HG02840 (cell line): ENCODE measurements around the gene QRICH1.
A peak's percentile ranks its signal among the peaks of the same experiment; 100 is the strongest.

Source experiments
- ATAC-seq: cut with Tn5 transposase; IDR thresholded peaks from one replicate; pipeline ENCODE4 v1.9.1; 2021; ENCODE audit warnings: mild to moderate bottlenecking, moderate library complexity, moderate number of reproducible peaks; ENCODE audit not compliant: unreplicated experiment, low FRiP score

The QRICH1 gene, protein sequence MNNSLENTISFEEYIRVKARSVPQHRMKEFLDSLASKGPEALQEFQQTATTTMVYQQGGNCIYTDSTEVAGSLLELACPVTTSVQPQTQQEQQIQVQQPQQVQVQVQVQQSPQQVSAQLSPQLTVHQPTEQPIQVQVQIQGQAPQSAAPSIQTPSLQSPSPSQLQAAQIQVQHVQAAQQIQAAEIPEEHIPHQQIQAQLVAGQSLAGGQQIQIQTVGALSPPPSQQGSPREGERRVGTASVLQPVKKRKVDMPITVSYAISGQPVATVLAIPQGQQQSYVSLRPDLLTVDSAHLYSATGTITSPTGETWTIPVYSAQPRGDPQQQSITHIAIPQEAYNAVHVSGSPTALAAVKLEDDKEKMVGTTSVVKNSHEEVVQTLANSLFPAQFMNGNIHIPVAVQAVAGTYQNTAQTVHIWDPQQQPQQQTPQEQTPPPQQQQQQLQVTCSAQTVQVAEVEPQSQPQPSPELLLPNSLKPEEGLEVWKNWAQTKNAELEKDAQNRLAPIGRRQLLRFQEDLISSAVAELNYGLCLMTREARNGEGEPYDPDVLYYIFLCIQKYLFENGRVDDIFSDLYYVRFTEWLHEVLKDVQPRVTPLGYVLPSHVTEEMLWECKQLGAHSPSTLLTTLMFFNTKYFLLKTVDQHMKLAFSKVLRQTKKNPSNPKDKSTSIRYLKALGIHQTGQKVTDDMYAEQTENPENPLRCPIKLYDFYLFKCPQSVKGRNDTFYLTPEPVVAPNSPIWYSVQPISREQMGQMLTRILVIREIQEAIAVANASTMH

DNA sequence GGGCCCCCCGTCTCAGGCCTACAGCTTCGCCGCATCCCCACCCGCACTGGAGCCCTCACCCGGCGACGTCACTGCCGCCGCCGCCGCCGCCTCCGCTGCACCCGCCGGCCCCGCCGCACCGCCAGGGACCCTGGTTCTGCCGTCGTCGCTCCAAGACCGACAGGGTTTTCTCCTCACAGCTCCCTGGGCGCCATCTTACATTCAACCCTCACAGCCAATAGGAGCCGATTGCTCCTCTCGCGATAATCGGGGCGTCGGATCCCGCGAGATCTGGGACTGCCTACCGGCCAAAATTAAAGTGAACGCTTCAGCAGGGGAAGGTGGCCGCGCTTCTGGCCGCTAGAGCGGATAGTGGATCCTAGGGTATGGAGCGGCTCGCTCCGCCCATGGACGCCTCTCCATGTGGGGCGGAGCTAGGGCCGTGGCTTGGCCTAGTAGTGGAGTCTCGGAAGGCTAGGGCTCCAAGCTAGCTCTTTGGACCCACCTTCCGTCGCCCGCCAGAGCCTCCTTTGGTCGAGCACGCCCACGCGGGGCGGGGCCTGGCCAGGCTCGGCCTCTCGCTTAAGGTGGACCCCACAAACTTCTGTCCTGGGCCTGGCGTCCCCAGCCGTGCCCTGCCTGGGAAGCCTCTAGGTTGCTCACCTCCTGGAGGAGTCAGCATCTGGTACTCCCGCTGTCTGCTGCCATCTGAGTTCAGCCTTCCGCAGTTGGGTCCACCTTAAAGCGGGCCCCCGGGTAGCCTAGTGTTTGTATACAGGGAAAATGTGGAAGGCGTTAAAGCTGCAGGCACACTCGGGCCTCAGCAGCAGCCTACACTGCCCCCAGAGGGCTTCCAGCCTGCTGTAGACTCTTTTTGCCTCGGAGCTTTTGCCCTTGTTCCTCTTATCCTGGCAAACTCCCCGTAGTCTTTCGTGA is at the start of gene QRICH1:
TSS of gene QRICH1 (minus strand) at position 219 of the 915 bp plus-strand sequence. CDS start 17,054 bp downstream, outside the sequence.
- ATAC-seq, result peak; percentile 79

DNA sequence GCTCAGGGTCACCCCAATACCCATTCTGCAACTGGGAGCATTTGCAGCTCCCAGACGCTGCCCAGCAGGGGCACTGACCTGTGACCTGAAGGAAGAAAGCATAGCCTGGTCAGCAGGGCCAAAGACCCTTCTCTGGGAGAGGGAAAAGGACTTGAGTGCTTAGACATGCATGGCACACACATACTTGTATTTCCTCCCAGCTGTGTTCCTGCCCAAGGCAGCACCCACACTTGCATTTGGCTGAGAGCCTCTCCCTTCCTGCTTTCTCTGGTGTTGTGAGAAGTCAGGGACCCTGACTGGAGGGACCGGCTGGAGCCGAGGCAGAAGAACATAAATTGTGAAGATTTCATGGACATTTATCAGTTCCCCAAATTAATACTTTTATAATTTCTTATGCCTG is 46.2 kb upstream of the QRICH1 start:
- ATAC-seq, result no peak

DNA sequence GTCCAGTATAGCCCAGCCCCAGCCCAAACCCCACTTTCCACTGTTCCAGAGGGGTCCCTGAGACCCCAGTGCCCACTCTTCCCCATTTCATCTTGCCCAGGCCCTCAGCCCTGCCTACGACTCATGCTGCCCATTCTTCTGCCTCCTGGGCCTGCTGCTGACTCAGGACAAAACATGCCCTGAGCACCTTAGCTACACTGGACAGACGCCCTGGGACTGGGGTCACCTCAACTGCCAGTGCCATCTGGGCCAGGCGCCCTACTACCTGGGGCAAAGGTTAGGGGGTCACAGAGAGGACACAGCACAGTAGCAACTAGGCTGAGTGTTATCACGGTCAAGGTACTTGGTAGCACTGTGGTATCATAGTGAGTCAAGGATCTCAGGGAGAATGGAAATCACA is 41.6 kb upstream of the QRICH1 start:
- no peak for ATAC-seq

DNA sequence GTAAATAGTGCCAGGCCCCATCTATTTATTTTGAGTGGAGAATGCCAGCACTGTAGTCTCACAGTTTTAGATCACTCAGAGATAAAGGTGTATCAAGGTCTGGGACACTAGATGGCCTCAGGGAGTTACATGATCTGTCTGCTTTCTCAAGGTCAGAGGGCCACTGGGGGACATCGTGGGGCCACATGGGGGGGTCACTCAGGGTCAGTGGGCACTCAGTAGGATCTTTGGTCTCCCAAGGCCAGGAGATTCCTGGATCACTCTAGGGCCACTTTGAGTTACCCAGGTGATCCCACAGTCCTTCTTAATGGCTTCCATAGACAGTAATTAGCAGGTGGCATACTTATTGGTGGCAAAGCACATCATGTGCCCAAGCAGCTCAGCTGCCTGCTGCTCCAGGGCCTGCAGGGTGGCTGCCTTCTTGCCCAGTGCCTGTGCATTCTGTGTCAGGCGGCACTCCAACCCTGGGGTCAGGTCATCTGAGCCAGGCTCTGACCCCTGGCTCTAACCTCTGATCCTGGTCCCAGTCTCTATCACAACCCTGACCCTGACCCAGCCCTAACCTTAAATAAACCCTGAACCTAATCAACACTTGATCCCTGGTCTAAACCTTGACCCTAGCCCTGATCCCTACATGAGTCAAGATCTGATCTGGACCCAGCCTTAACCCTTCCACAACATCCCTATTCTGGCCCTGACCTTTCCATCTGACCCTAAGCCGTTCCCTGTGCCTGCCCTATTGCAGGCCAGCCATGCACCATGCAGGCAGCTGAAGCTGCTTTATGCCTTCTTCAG is 40.8 kb upstream of the QRICH1 start:
- ATAC-seq, result no peak

DNA sequence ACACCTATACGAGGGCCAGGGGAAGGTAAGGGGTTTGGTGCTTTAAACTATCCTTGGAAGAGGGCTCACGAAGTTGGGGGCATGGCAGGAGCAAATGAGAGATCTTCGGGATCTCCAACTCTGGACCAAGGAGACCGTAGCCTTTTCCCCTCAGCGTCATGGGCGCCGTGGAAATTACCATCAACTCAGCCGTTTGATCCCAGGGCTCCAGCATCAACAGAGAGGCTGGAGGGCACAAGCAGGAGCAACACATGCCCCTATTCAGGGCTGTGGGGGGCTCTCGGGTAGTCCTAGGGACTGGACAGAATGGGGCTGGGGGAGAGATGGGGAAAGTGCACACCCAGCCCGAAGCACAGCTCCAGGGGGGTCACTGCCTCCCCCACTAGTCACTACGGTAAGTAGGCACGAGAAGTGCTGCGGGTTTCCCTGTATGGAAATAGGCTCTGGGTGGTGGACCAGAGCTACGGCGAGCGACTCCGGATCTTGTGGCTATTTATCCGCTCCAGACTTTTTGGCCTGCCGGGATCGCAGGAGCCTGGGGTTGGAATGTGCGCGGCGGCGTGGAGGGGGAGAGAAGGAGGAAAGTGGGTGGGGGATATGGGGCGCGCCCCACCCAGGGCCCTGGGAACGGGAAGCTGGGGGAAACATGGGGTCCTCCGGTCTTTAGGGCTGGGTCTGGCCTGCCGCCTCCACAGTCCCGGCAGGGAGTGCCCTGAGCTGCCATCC is 39.5 kb upstream of the QRICH1 start:
- ATAC-seq, result no peak

DNA sequence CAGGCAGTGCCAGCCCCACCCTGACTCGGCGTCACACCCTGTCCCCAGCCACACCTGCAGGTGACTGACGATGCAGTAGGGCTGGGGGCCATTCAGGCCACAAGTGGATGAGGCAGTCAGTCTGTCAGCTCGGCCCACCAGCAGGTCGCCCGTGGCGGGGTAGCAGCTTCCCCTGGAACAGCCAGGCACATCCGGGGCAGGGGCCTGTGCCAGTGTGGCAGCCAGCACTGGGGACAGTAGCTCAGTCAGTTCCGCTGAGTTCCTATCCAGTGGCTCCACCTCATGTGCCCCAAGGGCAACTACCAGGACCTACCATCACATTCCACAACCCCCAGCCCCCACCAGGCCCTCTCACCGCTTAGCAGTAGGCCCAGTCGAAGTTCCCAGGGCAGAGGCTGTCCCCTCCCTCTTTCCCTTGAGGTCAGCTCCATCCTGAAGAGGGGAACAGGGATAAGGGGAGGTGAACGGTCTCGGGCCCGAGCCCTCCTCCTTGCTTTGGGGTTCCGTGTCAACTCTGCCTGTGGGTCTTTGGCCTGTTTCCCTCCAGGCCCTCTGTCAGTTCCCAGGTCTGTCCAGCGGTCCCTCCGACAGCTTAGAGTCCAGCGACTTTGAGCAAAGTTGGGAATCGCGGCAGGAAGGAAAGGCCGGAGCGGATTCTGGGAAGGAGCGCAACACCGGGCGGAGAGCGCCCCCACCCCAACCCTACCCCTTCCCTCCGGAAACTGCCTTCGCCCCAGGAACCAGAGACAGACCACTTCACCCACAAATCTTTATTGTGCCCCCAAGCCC is 38.8 kb upstream of the QRICH1 start, which contains the start of gene LAMB2:
TSS of gene LAMB2 (minus strand) at position 614 of the 789 bp plus-strand sequence. CDS start at position 431, 183 bp downstream.
- no peak for ATAC-seq

DNA sequence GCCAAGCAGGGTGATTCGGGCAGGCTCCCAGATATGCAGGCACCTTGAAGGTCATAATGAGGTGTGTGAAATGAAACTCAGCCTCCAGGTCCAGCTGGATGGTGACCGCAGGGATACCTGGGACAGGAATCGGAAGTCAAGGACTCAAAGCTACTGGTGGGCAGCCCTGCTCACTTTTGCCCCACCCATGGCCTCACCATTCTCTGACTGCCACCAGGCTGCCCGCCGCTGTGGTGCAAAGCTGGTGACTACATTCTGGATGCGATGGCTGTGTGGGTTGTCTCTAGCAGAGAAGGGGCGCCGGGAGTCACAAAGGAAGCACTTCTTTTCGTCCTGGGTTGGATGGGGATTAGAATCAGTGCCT is 38.2 kb upstream of the QRICH1 start:
- no peak for ATAC-seq

DNA sequence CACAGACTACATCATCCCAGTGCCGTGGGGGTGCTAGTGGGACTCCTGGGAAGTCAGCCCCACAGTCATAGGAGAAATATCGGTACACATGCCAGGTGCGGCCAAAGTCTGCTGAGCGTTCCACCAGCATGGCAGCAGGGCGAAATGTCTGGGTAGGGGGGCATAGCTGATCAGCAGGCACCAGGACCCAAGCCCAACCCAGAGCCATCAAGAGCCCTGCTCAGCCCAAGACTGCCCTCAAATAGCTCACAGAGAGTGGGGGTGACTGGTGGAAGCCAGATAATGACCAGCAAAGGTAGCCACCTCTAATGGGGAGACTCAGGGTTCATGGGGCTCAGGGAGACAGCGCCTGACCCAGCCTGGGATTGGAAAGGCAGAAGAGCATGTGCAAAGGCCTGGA is 37.7 kb upstream of the QRICH1 start:
- ATAC-seq, result no peak

DNA sequence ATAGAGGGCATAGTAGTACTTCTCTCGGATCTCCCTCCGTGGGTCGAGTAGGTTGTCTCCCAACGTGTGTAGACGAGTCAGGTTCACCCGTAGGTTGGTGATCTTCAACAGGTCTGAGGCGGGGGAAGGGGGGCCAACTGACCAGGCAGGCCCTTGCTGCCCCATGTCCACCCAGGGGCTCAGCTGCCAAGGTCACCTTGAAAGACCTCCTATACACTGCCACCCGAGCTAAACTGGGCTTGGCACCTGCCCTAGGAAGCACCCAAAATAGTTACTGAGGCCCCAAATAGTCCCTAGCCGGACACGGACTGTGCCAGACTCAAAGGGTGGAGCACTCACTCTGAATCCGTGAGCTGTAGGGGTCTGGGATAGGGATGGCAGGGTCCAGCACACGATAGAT is 37.2 kb upstream of the QRICH1 start:
- no peak for ATAC-seq

DNA sequence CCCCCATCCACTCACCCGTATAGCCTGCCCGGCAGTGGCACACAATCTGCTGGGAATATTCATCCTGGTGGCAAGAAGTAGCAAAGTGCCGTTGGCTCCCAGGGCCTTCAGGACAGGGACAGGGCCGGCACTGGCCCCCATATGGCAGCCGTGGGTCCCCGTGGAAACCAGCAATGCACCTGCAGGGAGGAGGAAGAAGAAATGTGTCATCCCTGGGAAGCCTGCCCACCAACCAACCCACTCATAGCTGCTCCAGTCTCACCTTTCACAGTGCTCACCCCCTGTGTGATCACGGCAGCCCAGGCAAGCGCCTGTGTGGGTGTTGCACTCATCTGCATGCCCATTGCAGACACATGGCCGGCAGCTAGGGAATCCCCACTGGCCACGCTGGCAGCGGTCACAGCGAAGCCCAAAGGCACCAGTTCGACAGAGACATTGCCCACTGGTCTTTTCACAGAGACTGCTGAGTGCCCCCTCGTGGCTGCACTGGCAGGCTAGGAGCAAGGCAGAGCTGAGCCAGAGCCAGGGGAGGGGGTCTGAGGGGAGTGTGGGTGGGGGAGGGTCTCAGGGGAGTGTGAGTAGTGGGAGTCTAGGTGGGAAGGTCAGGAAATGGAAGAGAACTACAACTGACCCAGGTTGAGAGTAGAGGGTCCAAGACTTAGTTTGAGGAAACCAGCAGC is 31.3 kb upstream of the QRICH1 start:
- ATAC-seq, result no peak

DNA sequence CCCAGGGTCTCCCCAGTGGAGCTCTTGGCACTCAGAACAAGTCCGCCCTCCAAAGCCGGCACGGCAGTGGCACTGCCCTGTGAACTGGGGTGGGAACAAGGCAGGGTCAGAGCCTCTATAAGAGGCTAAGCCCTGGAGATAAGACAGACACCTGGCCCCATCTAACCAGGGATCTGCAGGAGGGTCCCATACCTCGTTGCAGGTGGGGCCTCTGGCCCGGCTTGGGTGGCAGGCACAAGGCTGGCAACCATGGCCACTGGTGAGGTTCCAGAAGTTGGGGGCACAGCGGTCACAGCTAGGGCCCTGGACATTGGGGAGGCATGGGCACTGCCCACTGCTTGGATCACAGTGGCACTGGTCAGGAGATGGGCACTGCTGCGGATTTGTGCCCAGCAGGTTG is 30.3 kb upstream of the QRICH1 start:
- ATAC-seq, result no peak

DNA sequence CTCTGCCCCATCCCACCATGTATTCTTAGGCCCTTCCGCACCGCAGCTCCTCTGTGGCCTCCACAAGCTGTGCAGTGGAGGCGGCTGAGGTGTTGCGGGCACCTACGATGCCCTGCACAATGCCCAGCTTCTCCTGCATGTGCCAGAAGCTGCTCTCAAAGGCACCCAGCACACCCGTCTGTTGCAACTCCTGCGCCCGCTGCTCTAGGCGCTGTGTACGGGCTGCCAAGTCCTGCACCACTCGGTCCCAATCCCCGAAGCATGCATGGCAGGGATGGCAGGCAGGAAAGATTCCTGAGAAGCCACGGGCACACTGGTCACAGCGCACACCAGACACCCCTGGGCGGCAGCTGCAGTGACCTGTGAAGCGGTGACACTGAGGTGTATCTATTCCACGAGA is 29.8 kb upstream of the QRICH1 start:
- ATAC-seq, result no peak

DNA sequence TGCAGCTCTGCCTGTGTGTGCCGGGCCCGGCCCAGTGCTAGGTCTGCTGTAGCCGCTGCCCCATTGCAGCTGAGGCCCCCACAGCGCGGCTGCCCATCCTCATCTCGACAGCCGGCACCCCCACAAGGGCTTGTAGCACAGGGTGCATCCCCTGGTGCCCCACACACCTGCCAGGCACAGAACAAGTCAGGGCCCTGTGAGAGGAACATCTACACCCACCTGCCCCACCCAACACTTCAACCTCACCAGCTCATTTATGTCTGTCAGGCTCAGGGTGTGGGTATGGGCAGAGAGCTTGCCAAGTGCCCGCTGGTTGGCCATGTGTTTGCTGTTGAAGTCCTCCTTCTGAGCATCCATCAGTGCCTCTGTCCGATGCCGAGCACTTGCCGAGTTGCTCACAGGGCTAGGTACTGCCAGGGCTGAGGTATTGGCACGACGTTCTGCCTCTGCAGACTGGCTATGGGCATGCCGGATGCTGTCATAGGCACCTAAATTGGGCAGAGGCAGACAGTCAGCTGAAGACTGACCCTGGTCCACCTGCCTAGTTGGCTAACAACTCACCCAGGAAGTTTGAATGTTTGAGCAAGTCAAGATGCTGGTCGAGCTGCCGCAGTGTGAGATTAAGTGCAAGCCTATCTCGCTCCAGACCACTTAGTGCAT is 29.1 kb upstream of the QRICH1 start:
- ATAC-seq, result no peak

DNA sequence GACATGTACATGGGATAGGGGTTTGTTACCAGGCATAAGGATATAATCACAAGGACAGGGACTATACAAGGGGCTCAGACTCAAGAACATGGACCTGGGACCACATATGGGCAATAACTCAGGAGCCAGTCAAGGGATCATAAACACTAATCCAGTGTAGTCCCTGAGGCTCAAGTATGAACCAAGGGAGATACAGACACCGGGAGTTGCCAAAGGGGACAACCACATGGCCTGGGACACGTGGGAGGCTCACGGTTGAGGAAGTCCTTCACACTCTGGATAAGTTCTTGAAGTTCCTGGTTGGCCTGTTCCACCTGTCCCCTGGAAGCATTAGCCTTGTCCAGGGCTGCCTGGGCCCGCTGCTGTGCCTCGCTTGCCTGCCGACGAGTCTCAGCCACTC is 28.6 kb upstream of the QRICH1 start:
- ATAC-seq, result no peak

DNA sequence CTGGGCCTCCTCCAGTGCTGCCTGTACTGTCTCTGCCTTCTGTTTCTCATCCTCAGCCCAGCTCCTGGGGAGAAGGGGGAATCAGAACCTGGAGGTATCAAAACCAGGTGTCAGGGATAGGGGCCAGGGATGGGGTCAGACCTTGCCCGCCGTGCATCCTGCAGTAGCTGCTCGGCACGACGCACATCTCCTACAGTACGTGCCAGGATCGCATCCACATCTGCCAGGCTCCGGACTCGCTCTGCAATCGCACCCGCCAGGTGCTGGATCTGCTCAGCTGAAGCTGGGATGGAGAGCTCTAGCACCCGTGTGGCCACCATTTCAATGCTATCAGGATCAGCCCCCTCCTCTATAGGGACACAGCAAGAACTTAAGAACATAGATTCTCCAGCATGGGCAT is 28.2 kb upstream of the QRICH1 start:
- ATAC-seq, result no peak

DNA sequence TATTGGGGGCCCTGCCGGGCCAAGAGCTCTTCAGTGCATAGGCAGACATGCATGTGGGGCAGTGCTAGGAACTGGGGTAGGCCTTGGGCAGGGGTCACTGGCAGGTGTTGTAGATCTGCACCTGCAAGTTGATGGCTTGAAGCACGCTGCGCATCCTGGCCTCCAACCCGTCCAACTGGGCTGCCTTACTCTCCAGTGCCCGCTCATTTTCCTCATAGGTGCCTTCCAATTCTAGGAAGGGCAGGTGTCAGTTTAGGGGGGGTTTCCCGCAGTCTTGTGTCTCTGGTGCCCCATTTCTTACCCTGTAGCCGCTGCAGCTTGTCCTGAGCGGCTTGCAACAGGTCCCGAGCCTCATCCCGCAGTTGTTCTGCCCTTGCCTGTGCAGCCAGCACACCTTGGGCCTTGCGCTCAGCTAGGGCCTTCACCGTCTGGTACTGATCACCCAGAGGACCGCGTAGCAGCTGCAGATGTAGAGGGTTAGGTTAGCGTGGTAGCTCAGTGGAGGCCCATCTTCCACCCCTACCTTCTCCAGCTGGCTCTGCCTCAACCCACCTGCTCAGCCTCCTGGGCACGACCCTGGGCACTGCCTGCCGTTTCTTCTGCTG is 27.4 kb upstream of the QRICH1 start:
- no peak for ATAC-seq
